HL-60 (cell line): ENCODE results near the gene TPRX1.
A peak's percentile ranks its signal among the peaks of the same experiment; 100 is the strongest.

Experiments used
- DNase-seq, 2 experiments: peaks; one replicate each; pipeline ENCODE4 v3.0.0-alpha.2; 2010 to 2020; ENCODE audit warnings: low read depth in 1 of 2, low spot score in 1 of 2
- H3K27ac ChIP-seq: fragments of 250-450 bp; sonication (Bioruptor Pico); replicated peaks from 2 replicates; pipeline ENCODE4 v1.5.1; 2020; ENCODE audit warnings: mild to moderate bottlenecking, moderate library complexity
- H3K27me3 ChIP-seq: fragments of 250-450 bp; sonication (Bioruptor Pico); 2 replicates; pipeline ENCODE4 v1.5.1; 2021; ENCODE audit warnings: mild to moderate bottlenecking, moderate library complexity; ENCODE audit not compliant: insufficient read depth, poor library complexity, severe bottlenecking
- H3K4me3 ChIP-seq: replicated peaks from 2 replicates; pipeline ENCODE4 v1.5.1; 2011; ENCODE audit warnings: mild to moderate bottlenecking, control low read depth, low read length; ENCODE audit not compliant: insufficient read depth
- CTCF ChIP-seq: IDR thresholded peaks from one replicate; pipeline ENCODE4 v1.5.1; 2011; ENCODE audit warnings: low read length, control low read depth, inconsistent platforms; ENCODE audit not compliant: insufficient read depth
- GABPA ChIP-seq: IDR thresholded peaks from 2 replicates; pipeline ENCODE4 v1.6.1; 2012; ENCODE audit warnings: low read depth
- POLR2AphosphoS5 ChIP-seq: IDR thresholded peaks from 2 replicates; pipeline ENCODE4 v1.6.1; 2012; ENCODE audit warnings: low read depth
- REST ChIP-seq: IDR thresholded peaks from 2 replicates; pipeline ENCODE4 v1.6.1; 2012; ENCODE audit warnings: low read depth; ENCODE audit not compliant: insufficient replicate concordance
- SPI1 ChIP-seq: IDR thresholded peaks from 2 replicates; pipeline ENCODE4 v1.6.1; 2012; ENCODE audit warnings: low read depth, mild to moderate bottlenecking, borderline replicate concordance

TPRX1 gene

GRCh38 chr19:47813995-47814328 is 9.6 kb upstream of the TPRX1 start:
- Histone ChIP-seq H3K27ac (no peak overlapping the region), H3K4me3 (no peak overlapping the region), H3K27me3 (no peaks in the 10 kb centered on the region)
- no peak for TF ChIP-seq REST
- TF ChIP-seq CTCF, result no peak
- no peak for TF ChIP-seq SPI1
- no peak for TF ChIP-seq POLR2AphosphoS5
- TF ChIP-seq GABPA, result no peak
- DNase-seq, result no peak

GRCh38 chr19:47813304-47813994 is 9.1 kb upstream of the TPRX1 start:
- H3K27me3 ChIP-seq, result no peaks in the 10 kb centered on the region
- TF ChIP-seq SPI1, result no peak
- no peak for TF ChIP-seq GABPA
- TF ChIP-seq CTCF, result peak; percentile 31
- TF ChIP-seq POLR2AphosphoS5, result no peak
- TF ChIP-seq REST, result no peak
- H3K4me3 ChIP-seq, result no peak overlapping the region
- H3K27ac ChIP-seq, result no peak overlapping the region
- peak; percentile 37 to 64 for DNase-seq

GRCh38 chr19:47806435-47806834 is 2.1 kb upstream of the TPRX1 start:
- no peak for DNase-seq
- TF ChIP-seq POLR2AphosphoS5 (no peak), SPI1 (no peak), REST (no peak), CTCF (no peak), GABPA (no peak)
- Histone ChIP-seq H3K27me3 (no peaks in the 10 kb centered on the region), H3K4me3 (no peak overlapping the region), H3K27ac (no peak overlapping the region)
